GM19099 (cell line): ENCODE measurements around the gene SUPT3H.

Source experiments
- POLR2A ChIP-seq: IDR thresholded peaks from 3 replicates; pipeline ENCODE4 v1.6.1; 2011; ENCODE audit warnings: low read depth; ENCODE audit not compliant: insufficient read length; ENCODE audit errors: extremely low read depth

The SUPT3H gene

DNA sequence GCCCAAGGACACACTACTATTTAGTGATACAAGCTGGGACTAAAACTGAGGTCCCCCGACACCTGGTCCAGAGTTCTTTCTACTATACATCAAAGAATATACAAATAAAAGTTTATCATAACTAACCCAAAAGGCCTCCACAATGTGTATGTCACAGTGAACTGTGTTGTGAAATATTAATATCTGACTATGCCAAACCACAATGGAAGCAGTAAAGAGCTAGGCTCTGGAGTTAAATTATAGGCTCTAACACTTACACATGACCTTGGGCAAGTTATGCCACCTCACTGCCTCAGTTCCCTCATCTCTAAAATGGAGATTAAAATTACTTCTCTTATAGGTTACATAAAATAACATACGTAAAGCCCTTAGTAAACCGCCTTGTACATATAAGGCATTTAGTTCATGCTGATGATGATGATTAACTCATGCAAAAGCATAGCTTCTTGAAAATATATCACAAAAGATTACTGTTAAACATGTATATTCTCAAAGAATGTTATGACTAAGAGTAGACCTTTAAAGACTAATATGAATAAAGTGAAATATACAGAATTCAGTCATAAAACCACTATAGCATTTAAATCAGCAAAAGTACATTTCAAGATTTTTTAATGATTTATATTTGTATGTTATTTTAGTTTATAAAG, 5.7 kb downstream of the SUPT3H start:
- no peak for TF ChIP-seq POLR2A

DNA sequence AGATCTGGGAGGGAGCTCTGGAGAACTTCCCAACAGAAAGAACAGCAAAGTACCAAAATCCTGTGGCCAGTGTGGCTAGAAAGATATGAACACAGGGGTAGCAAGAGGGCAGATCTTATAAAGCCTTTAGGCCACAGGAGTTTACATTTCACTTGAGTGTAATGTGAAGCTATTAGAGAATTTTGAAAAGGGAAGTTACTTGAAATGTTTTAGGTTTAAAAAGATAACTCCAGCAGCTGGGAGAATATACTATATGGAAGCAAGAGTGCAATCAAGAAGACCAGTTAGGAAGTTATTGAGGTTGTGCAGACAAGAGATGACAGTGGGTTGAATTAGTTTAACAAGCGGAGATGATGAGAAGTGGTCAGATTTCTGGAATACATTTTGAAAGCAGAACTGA, 7.9 kb downstream of the SUPT3H start:
- no peak for TF ChIP-seq POLR2A

DNA sequence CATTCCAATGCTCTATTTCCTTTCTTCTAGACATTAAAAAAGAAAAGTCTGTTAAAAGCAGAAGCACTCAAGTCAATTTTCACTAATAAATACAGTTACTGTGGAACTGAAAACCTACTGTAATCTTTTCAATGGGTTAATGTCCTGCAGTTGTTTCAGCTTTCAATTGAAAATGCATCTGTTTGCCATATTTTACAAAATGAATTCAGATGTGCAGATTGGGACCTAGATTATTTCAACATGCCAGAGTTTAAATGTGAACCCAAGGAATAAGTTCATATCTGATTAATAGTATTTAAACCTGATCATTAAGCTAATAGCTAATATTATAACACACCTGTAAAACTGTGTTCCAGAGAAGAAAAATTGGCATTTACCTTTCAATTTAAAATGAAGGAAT, 9.7 kb downstream of the SUPT3H start:
- TF ChIP-seq POLR2A = no peak

GRCh38 chr6:45366534-45366933, 11.2 kb downstream of the SUPT3H start:
- TF ChIP-seq POLR2A = no peak

DNA sequence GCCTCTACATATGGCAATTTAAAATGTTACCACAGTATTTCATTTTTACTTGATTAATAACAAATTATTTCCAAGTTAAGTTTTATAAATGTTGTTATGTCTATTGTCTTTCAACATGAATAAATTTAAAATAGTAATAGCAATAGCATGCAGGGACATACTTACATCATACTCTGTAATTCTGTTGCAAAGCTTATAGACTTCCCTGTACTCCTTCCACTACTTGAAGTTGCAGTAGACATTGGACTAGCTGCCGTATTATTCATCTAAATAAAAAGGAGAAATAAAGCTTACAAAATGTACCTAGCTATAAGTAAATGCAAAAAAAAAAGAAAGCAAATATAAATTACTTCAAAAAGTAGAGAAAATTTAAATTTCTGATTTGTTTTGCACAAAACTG, 12.7 kb downstream of the SUPT3H start:
- TF ChIP-seq POLR2A = no peak

DNA sequence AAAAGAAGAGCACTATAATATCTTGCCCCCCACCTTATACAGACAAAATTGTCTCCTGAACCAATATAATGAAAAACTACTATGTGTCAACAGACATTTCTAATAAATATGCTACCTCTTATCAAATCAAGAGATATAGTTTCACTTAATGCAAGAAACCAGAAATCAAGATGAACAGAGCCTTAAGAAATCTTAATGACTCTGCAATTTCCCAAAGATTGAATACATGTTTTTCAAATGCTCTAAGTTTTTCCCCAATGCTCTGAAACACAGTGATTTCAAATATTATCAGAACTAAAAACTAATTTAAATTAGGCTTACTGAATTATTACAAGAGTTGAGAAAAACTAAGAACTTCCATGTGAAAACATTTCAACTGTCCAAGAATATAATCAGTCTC, 13.3 kb downstream of the SUPT3H start:
- no peak for TF ChIP-seq POLR2A

- no peak for TF ChIP-seq POLR2A
These were observed 24.1 kb downstream of the SUPT3H start for GRCh38 chr6:45353654-45354053.

DNA sequence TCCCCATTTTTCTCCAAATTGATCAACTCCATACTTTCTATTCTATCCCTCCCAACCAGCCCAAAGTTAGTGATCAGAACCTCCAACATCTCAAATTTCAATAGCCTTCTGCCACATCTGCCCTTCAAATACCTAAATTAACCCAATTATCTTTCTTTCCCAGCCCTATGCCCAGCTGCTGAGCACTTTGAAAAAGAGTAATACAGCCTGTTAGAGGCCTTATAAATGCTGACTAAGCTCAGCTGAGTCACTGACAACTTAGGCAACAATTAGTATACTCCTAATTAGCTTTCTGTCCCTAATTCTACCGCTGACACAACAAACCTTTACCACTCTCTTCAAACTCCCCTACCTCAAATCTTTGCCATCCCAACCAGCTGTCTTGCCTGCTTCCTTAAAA, 26.1 kb downstream of the SUPT3H start:
- TF ChIP-seq POLR2A = no peak

DNA sequence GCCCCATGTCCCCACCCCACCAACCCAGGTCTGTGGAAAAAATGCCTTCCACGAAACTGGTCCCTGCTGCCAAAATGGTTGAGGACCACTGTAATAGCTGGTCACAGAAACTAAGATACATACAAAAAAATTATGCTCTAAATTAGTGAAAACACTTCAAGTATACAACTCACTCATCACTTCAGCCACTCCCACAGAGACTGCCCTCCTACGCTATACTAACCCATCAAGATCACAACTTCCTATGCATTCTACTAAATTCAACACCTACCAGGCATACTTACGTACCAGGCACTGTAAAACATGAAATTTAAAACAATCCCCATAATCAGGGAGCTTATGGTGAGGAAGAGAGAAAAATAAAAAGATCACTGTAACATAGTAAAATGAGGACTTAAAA, 26.7 kb downstream of the SUPT3H start:
- no peak for TF ChIP-seq POLR2A

GRCh38 chr6:45350186-45350710, 27.5 kb downstream of the SUPT3H start:
- TF ChIP-seq POLR2A = no peak

- no peak for TF ChIP-seq POLR2A
These were observed 32.8 kb downstream of the SUPT3H start for GRCh38 chr6:45344900-45345299.

GRCh38 chr6:45328523-45328922, 49.2 kb downstream of the SUPT3H start:
- no peak for TF ChIP-seq POLR2A

DNA sequence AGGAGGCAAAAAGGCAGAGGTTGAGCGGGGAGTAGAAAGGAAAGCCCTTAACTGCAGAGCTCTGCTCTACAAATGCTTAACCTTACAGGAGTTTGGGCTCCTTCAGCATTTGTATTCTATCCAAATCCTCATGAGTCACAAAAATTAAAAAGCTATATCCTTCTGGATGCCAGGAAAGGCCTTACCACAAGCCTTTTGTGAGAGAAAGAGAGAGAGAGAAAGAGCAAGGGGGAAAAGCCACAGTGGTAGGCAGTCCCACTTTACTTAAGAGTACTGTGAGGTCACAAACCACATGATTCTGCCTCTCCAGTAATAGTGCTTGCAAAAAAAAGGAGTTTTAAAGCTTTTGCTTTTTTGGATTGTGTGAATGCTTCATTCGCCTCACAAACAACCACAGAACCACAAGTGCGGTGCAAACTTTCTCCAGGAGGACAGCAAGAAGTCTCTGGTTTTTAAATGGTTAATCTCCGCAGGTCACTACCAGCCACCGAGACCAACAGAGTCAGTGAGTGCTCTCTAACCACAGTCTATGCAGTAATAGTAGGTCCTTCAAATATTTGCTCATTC, 49.7 kb downstream of the SUPT3H start, which contains the start of gene RUNX2:
TSS of gene RUNX2 (plus strand) at position 375 of the 567 bp plus-strand sequence. CDS start 397 bp downstream, outside the sequence.
- TF ChIP-seq POLR2A = no peak

- no peak for TF ChIP-seq POLR2A
These were observed 50.9 kb downstream of the SUPT3H start for GRCh38 chr6:45326698-45327417.

DNA sequence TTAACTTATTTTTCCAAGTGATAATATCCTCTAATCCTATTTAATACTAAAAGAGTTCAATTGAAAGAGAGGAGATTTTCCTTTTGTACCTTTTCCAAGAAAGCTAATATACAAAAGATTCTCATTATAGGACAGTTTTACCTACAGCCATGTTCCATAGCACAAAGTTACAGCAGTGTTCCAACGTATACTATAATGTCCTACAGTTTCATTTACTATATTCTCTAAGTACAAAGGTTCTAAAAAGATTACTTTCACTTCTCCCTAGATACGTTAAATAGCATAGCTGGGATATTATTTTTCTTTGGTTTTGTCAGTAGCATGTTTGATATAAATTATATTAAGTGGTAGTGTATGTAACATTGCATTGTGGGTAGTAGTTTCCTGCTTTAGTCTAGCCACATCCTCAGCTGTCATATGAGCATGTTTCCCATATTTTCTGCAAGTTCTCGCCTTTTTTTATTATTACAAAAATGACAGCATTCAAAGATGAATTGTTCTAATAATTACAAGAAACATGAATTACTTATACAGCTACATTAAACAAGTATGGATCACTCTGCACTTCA, 54.0 kb downstream of the SUPT3H start:
- no peak for TF ChIP-seq POLR2A
